Measurements from ENCODE around the gene GAS5.
"Not testable (repeated sequence)": the region's sequence is repeated elsewhere in the genome, so short reads cannot be mapped to it uniquely, and the experiment has no call there.

Gene GAS5

GRCh38 chr1:173870252-173871075, 2.7 kb upstream of the GAS5 start:
- FAIRE-seq (no peak), DNase-seq (ENCODE audit: insufficient read length, low spot score) (no peak)

DNA sequence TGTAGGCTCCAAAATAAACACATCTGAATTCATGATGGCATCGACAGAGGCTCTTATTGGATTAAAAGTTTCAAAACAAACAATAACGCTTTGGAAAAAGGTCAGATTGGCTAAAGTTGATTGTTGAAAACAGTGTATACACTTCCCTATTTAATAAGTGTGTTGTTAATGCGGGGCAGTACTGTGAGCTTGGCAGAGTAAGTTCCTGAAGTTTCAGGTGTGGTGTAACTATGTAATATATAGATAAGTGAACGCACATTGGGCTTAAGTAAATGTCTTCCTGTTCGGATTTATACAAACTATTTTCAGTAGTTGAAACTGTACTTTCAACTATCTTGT, 1.2 kb upstream of the GAS5 start:
- FAIRE-seq, result no peak

GRCh38 chr1:173868266-173869020, 654 bp upstream of the GAS5 start, which contains the start of gene ZBTB37:
ZBTB37 (plus strand) TSS chr1:173868380; CDS start chr1:173870226, 1,846 bp downstream.
- FAIRE-seq (no peak), DNase-seq (ENCODE audit: insufficient read length, low spot score) (peak; percentile 79)

More for the DNA sequence above, 1.2 kb upstream of the GAS5 start:
- DNase-seq (ENCODE audit: insufficient read length, low spot score), result no peak

- DNase-seq (ENCODE audit: insufficient read length, low spot score), result no peak
- FAIRE-seq, result no peak
Observed at GRCh38 chr1:173867141-173867752, 542 bp downstream of the GAS5 start.

GRCh38 chr1:173866413-173867115, 1.2 kb downstream of the GAS5 start:
- FAIRE-seq, result no peak
- no peak for DNase-seq (ENCODE audit: insufficient read length, low spot score)

- FAIRE-seq, result no peak
- DNase-seq (ENCODE audit: insufficient read length, low spot score), result no peak
Observed at GRCh38 chr1:173865468-173866164, 2.2 kb downstream of the GAS5 start.

DNA sequence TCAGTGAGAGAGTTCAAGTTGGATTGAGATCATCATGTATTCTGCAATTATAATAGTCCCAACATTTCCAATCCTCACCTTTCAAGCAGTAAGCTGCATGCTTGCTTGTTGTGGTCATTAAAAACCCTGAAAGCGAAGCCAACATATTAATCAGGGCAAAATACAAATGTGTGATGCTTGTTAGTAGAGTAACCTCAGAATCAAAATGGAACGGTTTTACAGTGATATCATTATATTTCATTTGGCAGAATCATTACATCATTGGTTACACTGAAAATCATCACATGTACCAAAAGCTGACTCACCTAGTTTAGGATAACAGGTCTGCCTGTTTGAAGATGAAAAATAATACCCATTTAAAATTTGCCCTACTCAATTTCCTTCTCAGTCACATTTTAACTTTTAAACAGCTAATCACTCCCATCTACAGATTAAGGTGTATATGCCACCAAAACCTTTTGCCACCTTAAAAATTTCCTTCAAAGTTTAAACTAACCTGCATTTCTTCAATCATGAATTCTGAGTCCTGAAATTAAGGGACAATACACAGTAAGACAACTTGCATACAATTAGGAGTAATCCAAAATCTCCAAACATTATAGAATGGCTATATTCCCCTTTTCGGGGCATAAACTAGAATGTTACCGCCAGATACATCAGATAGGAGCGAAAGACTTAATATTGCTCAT, 3.5 kb downstream of the GAS5 start:
- DNase-seq (ENCODE audit: insufficient read length, low spot score) (no peak), FAIRE-seq (no peak)

- DNase-seq (ENCODE audit: insufficient read length, low spot score), result no peak
Observed at GRCh38 chr1:173863224-173864161, 4.3 kb downstream of the GAS5 start.

DNA sequence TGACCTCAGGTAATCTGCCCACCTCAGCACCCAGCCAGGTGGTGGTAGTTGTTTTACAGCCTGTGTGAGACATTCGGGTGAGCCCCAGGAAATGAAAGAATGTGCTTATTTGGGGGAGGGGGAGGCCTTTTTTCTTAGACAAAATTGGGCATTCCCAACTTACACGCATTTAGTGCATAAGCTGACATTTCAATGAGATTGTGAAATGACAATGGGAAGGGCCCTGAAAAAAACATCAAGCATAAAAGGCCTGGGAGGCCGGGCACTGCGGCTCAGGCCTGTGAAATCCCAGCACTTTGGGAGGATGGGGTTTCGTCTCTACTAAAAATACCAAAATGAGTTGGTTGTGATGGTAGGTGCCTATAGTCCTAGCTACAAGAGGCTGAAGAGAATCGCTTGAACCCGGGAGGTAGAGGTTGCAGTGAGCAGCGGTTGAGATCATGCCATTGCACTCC, 5.0 kb downstream of the GAS5 start:
- DNase-seq (ENCODE audit: insufficient read length, low spot score) (no peak), FAIRE-seq (no peak)

More at GRCh38 chr1:173863224-173864161, 4.3 kb downstream of the GAS5 start:
- FAIRE-seq, result no peak

- DNase-seq (ENCODE audit: insufficient read length, low spot score); FAIRE-seq: not testable (repeated sequence)
Observed at GRCh38 chr1:173862146-173862768, 5.5 kb downstream of the GAS5 start.

DNA sequence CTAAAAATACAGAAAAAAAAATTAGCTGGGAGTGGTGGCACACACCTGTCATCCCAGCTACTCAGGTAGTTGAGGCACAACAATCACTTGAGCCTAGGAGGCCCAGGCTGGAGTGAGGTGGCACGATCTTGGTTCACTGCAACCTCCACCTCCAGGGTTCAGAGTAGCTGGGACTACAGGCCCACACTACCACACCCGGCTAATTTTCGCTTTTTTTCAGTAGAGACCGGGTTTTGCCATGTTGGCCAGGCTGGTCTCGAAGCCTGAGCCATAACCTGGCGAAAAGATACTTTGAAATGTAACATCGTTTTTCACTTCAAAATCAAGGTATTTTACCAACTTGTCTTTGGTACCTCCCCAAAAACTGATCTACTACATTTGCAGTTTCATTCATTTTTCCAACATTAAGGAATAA, 6.1 kb downstream of the GAS5 start:
- no peak for DNase-seq (ENCODE audit: insufficient read length, low spot score)

DNA sequence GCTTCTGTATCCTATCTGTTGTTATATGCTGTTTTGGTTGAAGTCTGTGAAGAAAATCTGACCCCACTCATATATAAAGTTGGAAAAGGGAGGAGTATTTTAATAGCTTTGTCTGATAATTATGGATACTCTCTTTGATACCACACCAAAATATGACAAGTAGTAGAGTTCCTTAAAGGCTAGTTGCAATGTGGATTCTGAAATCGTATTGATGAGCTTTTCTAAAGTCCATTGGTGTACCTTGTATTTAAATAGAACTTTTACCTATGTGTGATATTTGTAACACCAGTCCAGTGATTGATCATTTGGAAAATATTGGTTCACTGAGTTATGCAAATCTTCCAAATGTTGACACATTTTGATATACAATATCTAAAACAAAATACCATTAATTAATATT, 7.7 kb downstream of the GAS5 start:
- FAIRE-seq (no peak), DNase-seq (ENCODE audit: insufficient read length, low spot score) (no peak)

More for the DNA sequence above, 6.1 kb downstream of the GAS5 start:
- peak; percentile 4 for FAIRE-seq

- not testable (repeated sequence) for DNase-seq (ENCODE audit: insufficient read length, low spot score); FAIRE-seq
Observed at GRCh38 chr1:173859547-173859946, 8.2 kb downstream of the GAS5 start.

GRCh38 chr1:173857363-173857917, 10.3 kb downstream of the GAS5 start:
- FAIRE-seq, result no peak
- no peak for DNase-seq (ENCODE audit: insufficient read length, low spot score)

- FAIRE-seq, result no peak
- no peak for DNase-seq (ENCODE audit: insufficient read length, low spot score)
Observed at GRCh38 chr1:173856903-173857302, 10.9 kb downstream of the GAS5 start.

- FAIRE-seq, result no peak
Observed at GRCh38 chr1:173856014-173856413, 11.8 kb downstream of the GAS5 start.

DNA sequence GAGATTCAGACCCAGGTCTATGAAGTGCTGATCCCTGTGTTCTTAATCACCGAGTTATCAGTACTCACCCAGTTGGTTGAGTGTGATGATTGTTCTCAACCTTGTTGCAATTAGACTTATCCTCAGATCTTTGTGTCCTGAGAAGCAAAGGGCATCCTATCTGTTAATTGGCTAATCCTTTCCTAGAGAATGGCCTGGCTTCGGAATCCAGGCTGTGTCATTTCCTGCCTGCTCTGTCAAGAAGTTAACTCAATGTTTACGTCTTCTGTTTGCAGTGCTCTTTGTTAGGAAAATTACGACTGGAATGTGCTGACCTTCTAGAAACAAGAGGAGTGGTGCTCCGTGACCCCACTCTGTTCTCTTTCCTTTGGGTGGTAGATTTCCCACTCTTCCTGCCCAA, 14.7 kb downstream of the GAS5 start:
- DNase-seq (ENCODE audit: insufficient read length, low spot score) (no peak), FAIRE-seq (no peak)

More at GRCh38 chr1:173856014-173856413, 11.8 kb downstream of the GAS5 start:
- no peak for DNase-seq (ENCODE audit: insufficient read length, low spot score)

DNA sequence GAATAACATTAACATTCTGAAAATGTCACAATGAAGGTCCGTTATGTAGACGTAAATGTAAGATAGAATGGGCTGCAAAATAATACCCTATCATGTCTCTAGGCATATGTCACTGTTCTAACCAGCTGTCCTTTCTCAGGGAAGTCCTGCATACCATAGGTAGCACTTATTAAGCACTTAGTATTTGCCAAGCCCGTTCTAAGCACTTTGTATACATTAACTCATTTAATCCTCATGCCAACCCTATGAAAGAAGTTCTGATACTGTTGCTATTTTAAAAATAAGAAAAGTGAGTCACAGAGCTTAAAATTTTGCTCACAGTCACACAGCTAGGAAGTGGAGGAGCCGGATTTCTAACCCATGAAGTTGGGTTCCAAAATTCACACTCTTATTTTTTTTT, 15.7 kb downstream of the GAS5 start:
- DNase-seq (ENCODE audit: insufficient read length, low spot score) (no peak), FAIRE-seq (no peak)

Measured in HTR-8/SVneo (cell line).